HEK293T (cell line): ENCODE measurements around the gene ERC2.

Source experiments
- CTCF ChIA-PET: fragments of 350-600 bp; formaldehyde crosslinking; extraction: SDS; loops from one replicate; lab custom pipeline; 2021; ENCODE audit warnings: antibody characterized with exemption, inconsistent platforms; lab: Yijun Ruan, JAX
- POLR2A ChIA-PET: fragments of 350-600 bp; formaldehyde crosslinking; extraction: SDS; loops from one replicate; lab custom pipeline; 2020; ENCODE audit warnings: antibody characterized with exemption, inconsistent platforms; lab: Yijun Ruan, JAX
- DNase-seq: peaks from one replicate; pipeline ENCODE4 v3.0.0; 2012; ENCODE audit warnings: mixed read lengths; ENCODE audit errors: extremely low spot score
- ARNT ChIP-seq: fragments of 450-650 bp; IDR thresholded peaks from 2 replicates; pipeline ENCODE4 v1.6.1; 2017; ENCODE audit warnings: mild to moderate bottlenecking
- BHLHE40 ChIP-seq: fragments of 450-650 bp; IDR thresholded peaks from 2 replicates; pipeline ENCODE4 v1.6.1; 2016; ENCODE audit warnings: mild to moderate bottlenecking, moderate library complexity, borderline replicate concordance
- CTBP1 ChIP-seq: fragments of 450-650 bp; IDR thresholded peaks from 2 replicates; pipeline ENCODE4 v1.6.1; 2016; ENCODE audit warnings: borderline replicate concordance
- ELF4 ChIP-seq: fragments of 450-650 bp; IDR thresholded peaks from 2 replicates; pipeline ENCODE4 v1.6.1; 2017; ENCODE audit warnings: antibody characterized with exemption
- FOXA1 ChIP-seq: fragments of 450-650 bp; IDR thresholded peaks from 2 replicates; pipeline ENCODE4 v1.6.1; 2016; ENCODE audit warnings: mild to moderate bottlenecking
- FOXK2 ChIP-seq: fragments of 450-650 bp; IDR thresholded peaks from 2 replicates; pipeline ENCODE4 v1.6.1; 2016; ENCODE audit warnings: mild to moderate bottlenecking
- FOXM1 ChIP-seq: fragments of 450-650 bp; IDR thresholded peaks from 2 replicates; pipeline ENCODE4 v1.6.1; 2017; ENCODE audit warnings: mild to moderate bottlenecking, borderline replicate concordance
- HDGF ChIP-seq: fragments of 450-650 bp; IDR thresholded peaks from 2 replicates; pipeline ENCODE4 v1.6.1; 2017; ENCODE audit warnings: antibody characterized with exemption, borderline replicate concordance
- L3MBTL2 ChIP-seq: fragments of 450-650 bp; conservative IDR thresholded peaks from 2 replicates; pipeline ENCODE4 v1.6.1; 2016; ENCODE audit warnings: mild to moderate bottlenecking
- LEF1 ChIP-seq: fragments of 450-650 bp; IDR thresholded peaks from 2 replicates; pipeline ENCODE4 v1.6.1; 2017; ENCODE audit warnings: mild to moderate bottlenecking, borderline replicate concordance
- NFRKB ChIP-seq: fragments of 450-650 bp; IDR thresholded peaks from 2 replicates; pipeline ENCODE4 v1.6.1; 2016; ENCODE audit warnings: mild to moderate bottlenecking, moderate library complexity
- PKNOX1 ChIP-seq: fragments of 450-650 bp; IDR thresholded peaks from 2 replicates; pipeline ENCODE4 v1.6.1; 2016
- SP1 ChIP-seq: fragments of 450-650 bp; IDR thresholded peaks from 2 replicates; pipeline ENCODE4 v1.6.1; 2017
- SUZ12 ChIP-seq: fragments of 450-650 bp; IDR thresholded peaks from 2 replicates; pipeline ENCODE4 v1.6.1; 2016; ENCODE audit warnings: mild to moderate bottlenecking
- TARDBP ChIP-seq: fragments of 450-650 bp; IDR thresholded peaks from 2 replicates; pipeline ENCODE4 v1.6.1; 2016
- ZNF384 ChIP-seq: fragments of 450-650 bp; IDR thresholded peaks from 2 replicates; pipeline ENCODE4 v1.6.1; 2016

ERC2 gene

GRCh38 chr3:55621026-55621422 lies 847.2 kb downstream of the ERC2 start:
- CTCF ChIA-PET, result interaction anchor here (0.9 kb wide), 1 partner anchor 11 kb away, joined by 3 read pairs; no protein-coding TSS in a partner anchor
- TF ChIP-seq PKNOX1 (no peak), ZNF384 (0 out of 2 replicates have a peak, but pooled peaks have one; percentile 25)
- DNase-seq, result no peak
- POLR2A ChIA-PET, result interaction anchor here (1.1 kb wide), 1 partner anchor 135 kb away, joined by 3 read pairs; no protein-coding TSS in a partner anchor

GRCh38 chr3:55620351-55621025 lies 847.8 kb downstream of the ERC2 start:
- ChIA-PET POLR2A (interaction anchor here (1.1 kb wide), 1 partner anchor 134 kb away, joined by 3 read pairs; no protein-coding TSS in a partner anchor), CTCF (interaction anchor here (0.9 kb wide), 1 partner anchor 11 kb away, joined by 3 read pairs; no protein-coding TSS in a partner anchor)
- peak; percentile 21; the same call in 1 of the 2 replicates for TF ChIP-seq FOXM1
- TF ChIP-seq SUZ12, result no peak
- TF ChIP-seq ZNF384, result no peak
- peak; percentile 97 for TF ChIP-seq PKNOX1
- no peak for TF ChIP-seq HDGF
- TF ChIP-seq ARNT, result no peak; the same call in 1 of the 2 replicates
- peak; percentile 89; the same call in 1 of the 2 replicates for TF ChIP-seq CTBP1
- no peak for TF ChIP-seq NFRKB
- TF ChIP-seq L3MBTL2, result no peak
- no peak for TF ChIP-seq FOXK2
- DNase-seq, result peak; percentile 56

- POLR2A ChIA-PET, result no interaction called here
- DNase-seq, result no peak
- TF ChIP-seq PKNOX1 (no peak), FOXM1 (no peak), ELF4 (no peak), SUZ12 (no peak), FOXA1 (no peak), NFRKB (no peak), CTBP1 (no peak), TARDBP (no peak), L3MBTL2 (no peak), HDGF (no peak), BHLHE40 (no peak), FOXK2 (no peak), LEF1 (no peak)
- CTCF ChIA-PET, result interaction anchor here (0.6 kb wide), 1 partner anchor 12 kb away, joined by 8 read pairs; no protein-coding TSS in a partner anchor
Measured at GRCh38 chr3:55619046-55619808, 849.0 kb downstream of the ERC2 start.

GRCh38 chr3:55617385-55617784 lies 850.9 kb downstream of the ERC2 start:
- CTCF ChIA-PET, result no interaction called here
- no peak for TF ChIP-seq TARDBP
- no peak for TF ChIP-seq ELF4
- TF ChIP-seq PKNOX1, result no peak
- no peak for TF ChIP-seq FOXM1
- TF ChIP-seq FOXK2, result no peak
- POLR2A ChIA-PET, result interaction anchor here (1.3 kb wide), 1 partner anchor 130 kb away, joined by 5 read pairs; the partner anchor contains the start of gene WNT5A
- DNase-seq, result no peak

GRCh38 chr3:55616803-55617202 lies 851.5 kb downstream of the ERC2 start:
- DNase-seq, result no peak
- CTCF ChIA-PET, result interaction anchor here (0.7 kb wide), 1 partner anchor 24 kb away, joined by 3 read pairs; no protein-coding TSS in a partner anchor
- TF ChIP-seq SP1 (no peak), ELF4 (no peak), LEF1 (no peak), FOXM1 (no peak), ARNT (no peak), L3MBTL2 (no peak), PKNOX1 (no peak), ZNF384 (no peak), CTBP1 (no peak), FOXA1 (no peak), SUZ12 (no peak), FOXK2 (no peak), NFRKB (no peak)
- POLR2A ChIA-PET, result interaction anchor here (1.3 to 1.6 kb wide), 2 partner anchors 18 to 130 kb away, joined by 4 to 5 read pairs; partner anchors contain the start of gene WNT5A
